HUDEP-2 (cell line): ENCODE measurements around the gene LRRC8C.
"Not testable (repeated sequence)": the region's sequence is repeated elsewhere in the genome, so short reads cannot be mapped to it uniquely, and the experiment has no call there.

Experiments
- DNase-seq, 76 experiments: peaks; one replicate each; lab custom pipeline; 2025; ENCODE audit not compliant: unreplicated experiment in 76 of 76; lab: John Stamatoyannopoulos, UW

Gene LRRC8C

GRCh38 chr1:89701746-89702241, 68.9 kb downstream of the LRRC8C start:
- peak in 75 of 76 experiments; percentile 13 to 92 (median 71) for DNase-seq

GRCh38 chr1:89702520-89703045, 69.7 kb downstream of the LRRC8C start:
- DNase-seq, result no peak

- peak in 45 of 76 experiments; percentile 7 to 87 (median 51) for DNase-seq
Observed at GRCh38 chr1:89703469-89703868, 70.5 kb downstream of the LRRC8C start.

GRCh38 chr1:89704014-89704413, 71.1 kb downstream of the LRRC8C start:
- no peak for DNase-seq

- DNase-seq, result not testable (repeated sequence)
Observed at GRCh38 chr1:89704885-89705284, 72.0 kb downstream of the LRRC8C start.

- DNase-seq, result no peak
Observed at GRCh38 chr1:89705901-89706699, 73.2 kb downstream of the LRRC8C start.

GRCh38 chr1:89706700-89707012, 73.7 kb downstream of the LRRC8C start:
- no peak for DNase-seq

GRCh38 chr1:89708751-89709375, 75.9 kb downstream of the LRRC8C start:
- no peak for DNase-seq

- peak in 4 of 76 experiments; percentile 8 to 21 (median 10) for DNase-seq
Observed at GRCh38 chr1:89710498-89711139, 77.7 kb downstream of the LRRC8C start.

GRCh38 chr1:89711140-89711778, 78.3 kb downstream of the LRRC8C start:
- DNase-seq, result no peak

- DNase-seq, result no peak
Observed at GRCh38 chr1:89712420-89712819, 79.5 kb downstream of the LRRC8C start.

- DNase-seq, result no peak
Observed at GRCh38 chr1:89715677-89716076, 82.8 kb downstream of the LRRC8C start.

GRCh38 chr1:89719502-89720306, 86.8 kb downstream of the LRRC8C start:
- peak in 22 of 76 experiments; percentile 10 to 51 (median 26) for DNase-seq

- DNase-seq, result no peak
Observed at GRCh38 chr1:89720839-89721238, 87.9 kb downstream of the LRRC8C start.

- DNase-seq, result peak in 11 of 76 experiments; percentile 6 to 44 (median 15)
Observed at GRCh38 chr1:89721351-89721750, 88.4 kb downstream of the LRRC8C start.

GRCh38 chr1:89723144-89723543, 90.2 kb downstream of the LRRC8C start:
- DNase-seq, result no peak

- peak in 1 of 76 experiments; percentile 24 for DNase-seq
Observed at GRCh38 chr1:89723863-89724262, 90.9 kb downstream of the LRRC8C start.

GRCh38 chr1:89724369-89725010, 91.6 kb downstream of the LRRC8C start:
- DNase-seq, result no peak

- peak in 15 of 76 experiments; percentile 1 to 41 (median 13) for DNase-seq
Observed at GRCh38 chr1:89725011-89725370, 92.1 kb downstream of the LRRC8C start.
